ENCODE measurements around the gene TNNI3K.
"Not testable (repeated sequence)": the region's sequence is repeated elsewhere in the genome, so short reads cannot be mapped to it uniquely, and the experiment has no call there.

The TNNI3K gene, protein sequence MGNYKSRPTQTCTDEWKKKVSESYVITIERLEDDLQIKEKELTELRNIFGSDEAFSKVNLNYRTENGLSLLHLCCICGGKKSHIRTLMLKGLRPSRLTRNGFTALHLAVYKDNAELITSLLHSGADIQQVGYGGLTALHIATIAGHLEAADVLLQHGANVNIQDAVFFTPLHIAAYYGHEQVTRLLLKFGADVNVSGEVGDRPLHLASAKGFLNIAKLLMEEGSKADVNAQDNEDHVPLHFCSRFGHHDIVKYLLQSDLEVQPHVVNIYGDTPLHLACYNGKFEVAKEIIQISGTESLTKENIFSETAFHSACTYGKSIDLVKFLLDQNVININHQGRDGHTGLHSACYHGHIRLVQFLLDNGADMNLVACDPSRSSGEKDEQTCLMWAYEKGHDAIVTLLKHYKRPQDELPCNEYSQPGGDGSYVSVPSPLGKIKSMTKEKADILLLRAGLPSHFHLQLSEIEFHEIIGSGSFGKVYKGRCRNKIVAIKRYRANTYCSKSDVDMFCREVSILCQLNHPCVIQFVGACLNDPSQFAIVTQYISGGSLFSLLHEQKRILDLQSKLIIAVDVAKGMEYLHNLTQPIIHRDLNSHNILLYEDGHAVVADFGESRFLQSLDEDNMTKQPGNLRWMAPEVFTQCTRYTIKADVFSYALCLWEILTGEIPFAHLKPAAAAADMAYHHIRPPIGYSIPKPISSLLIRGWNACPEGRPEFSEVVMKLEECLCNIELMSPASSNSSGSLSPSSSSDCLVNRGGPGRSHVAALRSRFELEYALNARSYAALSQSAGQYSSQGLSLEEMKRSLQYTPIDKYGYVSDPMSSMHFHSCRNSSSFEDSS

GRCh38 chr1:74235153-74235552 lies at the start of gene TNNI3K:
Gene TNNI3K (plus strand): TSS chr1:74235387. CDS start chr1:74235452, 65 bp downstream.
- DNase-seq (ENCODE audit: low spot score), result no peak

GRCh38 chr1:74193908-74194307 lies 41.3 kb upstream of the TNNI3K start:
- no peak for DNase-seq (ENCODE audit: low spot score)

DNA sequence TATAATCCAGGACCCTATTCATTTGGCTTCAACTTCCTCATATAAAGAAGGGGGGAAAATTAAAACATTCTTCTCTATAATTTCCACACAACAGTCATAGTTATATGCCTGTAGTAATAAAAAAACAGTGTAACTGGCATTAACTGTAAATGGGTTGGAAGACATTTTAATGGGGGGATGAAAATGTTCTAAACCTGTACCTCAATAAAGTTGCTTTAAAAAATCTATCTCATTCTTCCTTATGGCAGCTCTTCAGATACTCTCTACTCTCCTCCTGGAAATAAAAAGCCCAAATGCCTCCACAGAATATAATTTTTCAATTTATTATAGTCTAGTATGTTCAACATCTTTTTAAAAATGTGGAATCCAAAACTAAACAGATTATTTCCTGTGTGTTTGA lies 39.8 kb upstream of the TNNI3K start:
- no peak for DNase-seq (ENCODE audit: low spot score)

- DNase-seq (ENCODE audit: low spot score), result no peak
Observed at GRCh38 chr1:74197255-74197654, 37.9 kb upstream of the TNNI3K start.

- peak; percentile 94 for DNase-seq (ENCODE audit: low spot score)
Observed at GRCh38 chr1:74197657-74198552, 37.3 kb upstream of the TNNI3K start, which contains the start of the genes FPGT and LRRIQ3. Gene FPGT (plus strand): TSS chr1:74198242. CDS start chr1:74198279, 37 bp downstream. Gene LRRIQ3 (minus strand): TSS chr1:74198176. CDS start chr1:74183684, 14,492 bp downstream.

DNA sequence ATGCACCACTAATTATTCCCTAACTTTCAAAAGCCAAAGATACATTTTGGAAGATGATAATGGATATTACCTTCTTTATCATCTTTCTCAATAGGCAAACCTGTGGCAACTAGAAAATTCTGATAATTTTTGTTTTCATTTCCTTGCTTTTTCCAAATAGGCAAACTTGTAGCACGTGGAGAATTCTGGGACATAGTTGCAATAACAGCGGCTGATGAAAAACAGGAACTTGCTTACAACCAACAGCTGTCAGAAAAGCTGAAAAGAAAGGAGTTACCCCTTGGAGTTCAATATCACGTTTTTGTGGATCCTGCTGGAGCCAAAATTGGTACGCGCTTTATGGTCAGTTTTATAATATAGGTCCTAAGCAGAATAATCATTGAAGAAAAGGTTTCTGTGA lies 35.7 kb upstream of the TNNI3K start:
- no peak for DNase-seq (ENCODE audit: low spot score)

DNA sequence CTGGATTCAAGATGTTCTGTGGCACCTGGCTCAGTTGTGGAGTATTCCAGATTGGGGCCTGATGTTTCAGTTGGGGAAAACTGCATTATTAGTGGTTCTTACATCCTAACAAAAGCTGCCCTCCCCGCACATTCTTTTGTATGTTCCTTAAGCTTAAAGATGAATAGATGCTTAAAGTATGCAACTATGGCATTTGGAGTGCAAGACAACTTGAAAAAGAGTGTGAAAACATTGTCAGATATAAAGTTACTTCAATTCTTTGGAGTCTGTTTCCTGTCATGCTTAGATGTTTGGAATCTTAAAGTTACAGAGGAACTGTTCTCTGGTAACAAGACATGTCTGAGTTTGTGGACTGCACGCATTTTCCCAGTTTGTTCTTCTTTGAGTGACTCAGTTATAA lies 29.9 kb upstream of the TNNI3K start:
- DNase-seq (ENCODE audit: low spot score), result no peak

DNA sequence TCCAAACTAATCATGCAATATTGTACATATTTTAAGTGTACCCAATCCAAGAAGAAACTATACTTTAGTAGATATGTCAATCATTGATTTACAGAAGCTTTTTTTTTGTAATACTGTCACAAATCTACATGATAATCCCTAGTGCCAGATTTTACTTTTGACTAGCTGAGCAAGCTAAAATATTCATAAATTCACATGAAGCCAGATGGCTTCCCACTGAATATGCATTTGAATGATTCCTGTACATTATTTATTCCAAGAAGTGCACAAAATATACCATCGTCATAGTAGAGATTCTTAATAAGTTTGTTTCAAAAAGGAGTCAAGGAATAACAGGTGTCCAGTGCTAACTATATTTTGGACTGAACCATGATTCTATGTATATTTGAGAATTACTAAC lies 20.0 kb upstream of the TNNI3K start:
- DNase-seq (ENCODE audit: low spot score), result no peak

GRCh38 chr1:74222701-74223100 lies 12.5 kb upstream of the TNNI3K start:
- peak; percentile 8 for DNase-seq (ENCODE audit: low spot score)

- no peak for DNase-seq (ENCODE audit: low spot score)
Observed at GRCh38 chr1:74223453-74223852, 11.7 kb upstream of the TNNI3K start.

DNA sequence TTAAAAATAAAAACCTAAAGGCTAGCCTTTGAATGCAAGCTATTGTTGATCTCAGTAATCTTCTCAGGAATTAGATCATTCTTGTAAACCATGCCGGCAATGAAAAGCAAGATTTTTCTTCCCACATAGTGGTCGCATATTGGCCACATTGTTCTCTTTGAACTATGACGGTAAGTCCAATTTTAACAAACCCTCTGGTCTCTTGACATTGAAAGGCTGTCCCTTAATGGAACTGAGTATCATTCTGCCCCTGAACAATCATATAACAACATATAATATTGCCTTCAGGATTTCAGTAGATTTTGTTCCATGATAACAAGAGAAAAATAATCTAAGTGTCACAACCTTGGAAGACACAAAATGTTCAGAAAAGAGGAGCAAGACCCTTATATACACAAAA lies 1.3 kb downstream of the TNNI3K start:
- no peak for DNase-seq (ENCODE audit: low spot score)

DNA sequence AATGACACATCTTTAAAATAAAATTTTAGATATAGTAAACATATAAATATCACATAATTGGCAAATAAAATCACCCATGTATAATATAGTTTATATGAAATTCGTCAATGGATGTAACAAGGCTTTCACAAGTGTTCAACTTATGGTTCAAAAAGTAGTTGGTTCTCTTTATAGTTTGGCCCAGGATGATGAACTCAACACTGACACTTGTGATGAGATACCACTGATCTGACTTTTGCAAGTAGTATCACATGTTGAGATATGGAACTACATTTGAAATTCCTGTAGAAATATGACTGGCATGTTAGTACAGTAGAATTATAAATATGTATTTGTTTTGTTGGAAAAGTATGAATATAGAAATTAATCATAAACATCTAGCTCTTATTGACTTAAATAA lies 1.8 kb downstream of the TNNI3K start:
- no peak for DNase-seq (ENCODE audit: low spot score)

- DNase-seq (ENCODE audit: low spot score), result no peak
Observed at GRCh38 chr1:74237787-74238186, 2.6 kb downstream of the TNNI3K start.

GRCh38 chr1:74245168-74245772 lies 10.1 kb downstream of the TNNI3K start:
- no peak for DNase-seq (ENCODE audit: low spot score)

DNA sequence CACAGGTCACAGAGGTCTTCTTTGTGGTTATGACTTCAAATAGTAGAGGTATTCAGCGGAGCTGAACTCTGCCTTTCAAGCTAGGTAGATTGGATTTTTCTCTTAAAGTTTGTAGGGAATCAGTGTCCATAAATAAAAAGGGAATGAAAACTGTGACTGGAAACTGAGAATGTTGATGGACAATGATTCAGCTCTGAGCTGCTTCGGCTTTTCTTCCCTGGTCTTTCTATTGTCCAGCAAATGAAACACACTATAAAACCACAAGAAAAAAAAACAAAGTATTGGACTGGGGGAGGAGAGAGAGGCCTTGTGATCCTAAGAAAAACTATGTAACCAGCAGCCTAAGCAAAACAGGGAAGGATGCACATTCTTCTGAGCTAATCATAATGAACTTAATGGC lies 11.1 kb downstream of the TNNI3K start:
- no peak for DNase-seq (ENCODE audit: low spot score)

GRCh38 chr1:74247881-74248528 lies 12.8 kb downstream of the TNNI3K start:
- DNase-seq (ENCODE audit: low spot score), result no peak

DNA sequence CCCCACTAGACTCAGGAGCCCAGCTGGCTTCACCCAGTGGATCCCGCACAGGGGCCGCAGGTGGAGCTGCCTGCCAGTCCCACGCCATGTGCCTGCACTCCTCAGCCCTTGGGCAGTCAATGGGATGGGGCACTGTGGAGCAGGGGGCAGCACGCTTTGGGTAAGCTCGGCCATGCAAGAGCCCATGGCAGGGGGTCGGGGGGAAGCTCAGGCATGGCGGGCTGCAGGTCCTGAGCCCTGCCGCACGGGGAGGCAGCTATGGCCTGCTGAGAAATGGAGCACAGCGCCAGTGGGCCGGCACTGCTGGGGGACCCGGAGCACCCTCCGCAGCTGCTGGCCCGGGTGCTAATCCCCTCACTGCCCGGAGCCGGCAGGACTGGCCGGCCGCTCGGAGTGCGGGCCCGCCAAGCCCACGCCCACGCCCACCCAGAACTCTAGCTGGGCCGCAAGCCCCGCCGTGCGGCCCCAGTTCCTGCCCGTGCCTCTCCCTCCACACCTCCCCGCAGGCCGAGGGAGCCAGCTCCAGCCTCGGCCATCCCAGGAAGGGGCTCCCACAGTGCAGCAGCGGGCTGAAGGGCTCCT lies 18.1 kb downstream of the TNNI3K start:
- DNase-seq (ENCODE audit: low spot score), result not testable (repeated sequence)

GRCh38 chr1:74266001-74266400 lies 30.8 kb downstream of the TNNI3K start:
- DNase-seq (ENCODE audit: low spot score), result no peak

- DNase-seq (ENCODE audit: low spot score), result no peak
Observed at GRCh38 chr1:74271503-74271902, 36.3 kb downstream of the TNNI3K start.

DNA sequence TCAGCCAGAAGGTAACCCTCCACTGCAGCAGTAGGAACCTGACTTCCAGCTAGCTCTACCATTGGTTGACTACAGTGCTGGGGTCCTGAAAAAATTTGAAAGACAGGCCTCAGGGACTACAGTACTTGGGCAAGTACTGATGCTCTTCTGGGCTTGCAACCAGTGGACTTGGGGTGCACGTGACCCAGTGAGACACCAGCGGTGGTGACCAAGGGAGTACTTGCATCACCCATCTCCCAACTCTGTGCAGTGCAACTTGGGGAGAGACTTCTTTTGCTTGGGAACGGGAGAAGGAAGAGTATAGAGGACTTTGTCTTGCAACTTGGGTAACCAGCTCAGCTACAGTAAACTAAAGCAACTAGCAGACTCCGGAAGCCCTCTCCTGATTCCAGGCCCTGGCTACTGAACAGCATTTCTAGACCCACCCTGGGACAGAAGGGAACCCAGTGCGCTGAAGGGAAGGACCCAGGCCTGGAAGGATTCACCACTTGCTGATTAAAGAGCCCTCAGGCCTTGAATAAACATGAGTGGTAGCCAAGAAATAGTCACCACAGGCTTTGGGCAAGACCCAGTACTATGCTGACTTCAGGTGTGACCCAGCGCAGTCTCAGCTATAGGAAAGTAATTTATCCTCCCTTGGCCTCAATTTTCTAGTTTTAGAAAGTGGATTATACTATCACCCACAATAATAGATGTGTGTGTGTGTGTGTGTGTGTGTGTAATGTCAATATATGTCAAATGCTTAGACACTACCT lies 45.6 kb downstream of the TNNI3K start:
- DNase-seq (ENCODE audit: low spot score), result no peak

All from LoVo (cell line).